ENCODE results near the gene SMOC2.

DNA sequence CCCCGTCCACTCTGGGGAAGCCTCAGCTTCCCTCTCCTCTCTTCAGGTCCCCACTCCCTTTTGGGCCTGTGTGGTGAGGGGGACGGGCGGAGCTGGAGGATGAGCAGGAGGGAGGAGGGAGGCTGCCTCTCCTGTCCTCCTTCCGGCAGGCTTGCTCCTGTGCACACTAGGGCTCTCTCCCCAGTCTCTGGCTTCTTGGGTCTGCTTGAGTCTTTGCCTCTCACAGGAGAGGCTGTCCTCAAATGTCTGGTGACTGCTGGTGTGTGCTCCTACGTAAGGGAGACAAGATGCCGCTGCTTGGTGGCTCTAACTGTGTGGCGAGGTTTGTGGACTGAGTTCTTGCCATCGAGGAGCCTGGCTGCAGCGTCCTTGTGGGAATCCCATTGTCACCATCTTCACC is 8.8 kb upstream of the SMOC2 start:
- TF ChIP-seq POLR2A (IDR thresholded peaks at IDR 0.05), result no peak
- TF ChIP-seq, protein P1, sequence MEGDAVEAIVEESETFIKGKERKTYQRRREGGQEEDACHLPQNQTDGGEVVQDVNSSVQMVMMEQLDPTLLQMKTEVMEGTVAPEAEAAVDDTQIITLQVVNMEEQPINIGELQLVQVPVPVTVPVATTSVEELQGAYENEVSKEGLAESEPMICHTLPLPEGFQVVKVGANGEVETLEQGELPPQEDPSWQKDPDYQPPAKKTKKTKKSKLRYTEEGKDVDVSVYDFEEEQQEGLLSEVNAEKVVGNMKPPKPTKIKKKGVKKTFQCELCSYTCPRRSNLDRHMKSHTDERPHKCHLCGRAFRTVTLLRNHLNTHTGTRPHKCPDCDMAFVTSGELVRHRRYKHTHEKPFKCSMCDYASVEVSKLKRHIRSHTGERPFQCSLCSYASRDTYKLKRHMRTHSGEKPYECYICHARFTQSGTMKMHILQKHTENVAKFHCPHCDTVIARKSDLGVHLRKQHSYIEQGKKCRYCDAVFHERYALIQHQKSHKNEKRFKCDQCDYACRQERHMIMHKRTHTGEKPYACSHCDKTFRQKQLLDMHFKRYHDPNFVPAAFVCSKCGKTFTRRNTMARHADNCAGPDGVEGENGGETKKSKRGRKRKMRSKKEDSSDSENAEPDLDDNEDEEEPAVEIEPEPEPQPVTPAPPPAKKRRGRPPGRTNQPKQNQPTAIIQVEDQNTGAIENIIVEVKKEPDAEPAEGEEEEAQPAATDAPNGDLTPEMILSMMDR (IDR thresholded peaks at IDR 0.05), result no peak
